WERI-Rb-1 (cell line): ENCODE measurements around the gene USP37.
"Not testable (repeated sequence)": the region's sequence is repeated elsewhere in the genome, so short reads cannot be mapped to it uniquely, and the experiment has no call there.

Experiments
- DNase-seq: peaks from one replicate; pipeline ENCODE4 v3.0.0-alpha.2; 2020
- H3K27ac ChIP-seq: fragments of 250-450 bp; sonication (Bioruptor Pico); 2 replicates; pipeline ENCODE4 v1.5.1; 2020; ENCODE audit warnings: mild to moderate bottlenecking, moderate library complexity
- H3K27me3 ChIP-seq: fragments of 250-450 bp; sonication (Bioruptor Pico); 2 replicates; pipeline ENCODE4 v1.5.1; 2021; ENCODE audit warnings: mild to moderate bottlenecking, low read depth, moderate library complexity; ENCODE audit not compliant: insufficient read depth, severe bottlenecking
- H3K36me3 ChIP-seq: fragments of 250-450 bp; sonication (Bioruptor Pico); 2 replicates; pipeline ENCODE4 v1.5.1; 2020; ENCODE audit warnings: mild to moderate bottlenecking, moderate library complexity
- H3K4me3 ChIP-seq: 2 replicates; pipeline ENCODE4 v1.5.1; 2011; ENCODE audit warnings: low read depth, mild to moderate bottlenecking, control low read depth, low read length
- H3K9me3 ChIP-seq: fragments of 250-450 bp; sonication (Bioruptor Pico); 2 replicates; pipeline ENCODE4 v1.5.1; 2021; ENCODE audit warnings: mild to moderate bottlenecking, moderate library complexity; ENCODE audit not compliant: severe bottlenecking
- CTCF ChIP-seq: IDR thresholded peaks from 2 replicates; pipeline ENCODE4 v1.5.1; 2011; ENCODE audit warnings: low read depth, mild to moderate bottlenecking, control low read depth, inconsistent platforms, low read length

The USP37 gene

GRCh38 chr2:218546012-218546411, 22.1 kb downstream of the USP37 start:
- H3K4me3 ChIP-seq, result no peak overlapping the region
- DNase-seq, result no peak
- TF ChIP-seq CTCF, result no peak
- H3K9me3 ChIP-seq, result no peaks in the 10 kb centered on the region
- no peak overlapping the region for H3K27ac ChIP-seq
- no peaks in the 10 kb centered on the region for H3K27me3 ChIP-seq
- peaks cover 65% of the 10 kb centered on the region for H3K36me3 ChIP-seq

GRCh38 chr2:218540015-218540414, 28.1 kb downstream of the USP37 start:
- H3K9me3 ChIP-seq, result no peaks in the 10 kb centered on the region
- H3K4me3 ChIP-seq, result no peak overlapping the region
- H3K27me3 ChIP-seq, result no peaks in the 10 kb centered on the region
- peaks cover 66% of the 10 kb centered on the region for H3K36me3 ChIP-seq
- TF ChIP-seq CTCF, result no peak
- DNase-seq, result no peak
- no peak overlapping the region for H3K27ac ChIP-seq

GRCh38 chr2:218536804-218537494, 31.2 kb downstream of the USP37 start:
- no peak overlapping the region for H3K4me3 ChIP-seq
- peaks cover 71% of the 10 kb centered on the region for H3K36me3 ChIP-seq
- TF ChIP-seq CTCF, result no peak
- no peak for DNase-seq
- no peaks in the 10 kb centered on the region for H3K27me3 ChIP-seq
- H3K27ac ChIP-seq, result no peak overlapping the region
- no peaks in the 10 kb centered on the region for H3K9me3 ChIP-seq

- TF ChIP-seq CTCF, result no peak
- DNase-seq, result no peak
- Histone ChIP-seq H3K36me3 (peaks cover 78% of the 10 kb centered on the region), H3K27ac (no peak overlapping the region), H3K4me3 (no peak overlapping the region), H3K27me3 (no peaks in the 10 kb centered on the region), H3K9me3 (no peaks in the 10 kb centered on the region)
Measured at GRCh38 chr2:218529990-218530389, 38.2 kb downstream of the USP37 start.

- not testable (repeated sequence) for DNase-seq, H3K27ac ChIP-seq, H3K4me3 ChIP-seq, H3K27me3 ChIP-seq, H3K9me3 ChIP-seq
- H3K36me3 ChIP-seq, result peaks cover 82% of the 10 kb centered on the region
Measured at GRCh38 chr2:218528409-218528808, 39.7 kb downstream of the USP37 start.

GRCh38 chr2:218523651-218524050, 44.5 kb downstream of the USP37 start:
- H3K9me3 ChIP-seq, result no peaks in the 10 kb centered on the region
- no peak for TF ChIP-seq CTCF
- no peak for DNase-seq
- no peak overlapping the region for H3K27ac ChIP-seq
- H3K36me3 ChIP-seq, result peaks cover 56% of the 10 kb centered on the region
- no peak overlapping the region for H3K4me3 ChIP-seq
- no peaks in the 10 kb centered on the region for H3K27me3 ChIP-seq
